HepG2 (cell line): ENCODE data around the gene GRIK5. TPM values are rescaled to one million over a fixed set of nuclear protein-coding genes. Genes with fewer than 3 reads are reported as not detected.

Experiments used
- ATAC-seq: fragments of 200-7000 bp; cut with Tn5 transposase; 3 replicates; pipeline ENCODE4 v1.9.1; 2020; ENCODE audit warnings: mild to moderate bottlenecking, moderate library complexity
- BruUV-seq: library from RNA; stranded (reverse); fragments of 400-500 nt; replicated peaks from 2 replicates; lab custom pipeline; 2021; lab: Mats Ljungman, UMichigan
- CTCF ChIA-PET: fragments of 300-600 bp; formaldehyde crosslinking; extraction: SDS; loops from one replicate; lab custom pipeline; 2021; ENCODE audit warnings: low total read pairs, inconsistent platforms, low intra/inter-chr PET ratio; lab: Yijun Ruan, JAX
- POLR2A ChIA-PET: fragments of 350-600 bp; sonication (Branson Sonifier 250); formaldehyde crosslinking; loops from one replicate; lab custom pipeline; 2020; ENCODE audit warnings: antibody characterized with exemption, inconsistent platforms; lab: Yijun Ruan, JAX
- DNase-seq: peaks from one replicate; pipeline ENCODE4 v3.0.0-alpha.2; 2015; ENCODE audit warnings: low spot score
- FAIRE-seq: peaks from 3 replicates; lab custom pipeline; 2011; peaks lifted over from hg19 to GRCh38; lab: Jason Lieb, UNC
- H2AFZ ChIP-seq: one replicate; pipeline ENCODE4 v1.6.1; 2011; ENCODE audit warnings: low read length, inconsistent platforms
- H3K27ac ChIP-seq: fragments of 300-600 bp; 3 replicates; pipeline ENCODE4 v1.8.0; 2011; ENCODE audit warnings: mixed run types, mild to moderate bottlenecking, mixed read lengths, low read length, inconsistent platforms; ENCODE audit not compliant: insufficient read depth; ENCODE audit errors: extremely low read length
- H3K27me3 ChIP-seq, 2 experiments: fragments of 200-600 bp in 1 of 2; 2 replicates in 1 of 2; 3 replicates in 1 of 2; pipeline versions ENCODE4 v1.6.0 to v1.8.0; 2011; ENCODE audit warnings: low read length in 2 of 2, mild to moderate bottlenecking in 2 of 2, moderate library complexity in 2 of 2, inconsistent platforms in 1 of 2; ENCODE audit not compliant: insufficient read depth in 2 of 2, control insufficient read depth in 1 of 2
- H3K36me3 ChIP-seq, 2 experiments: fragments of 200-600 bp in 1 of 2; replicated peaks in 1 of 2; 2 replicates in 1 of 2; 3 replicates in 1 of 2; pipeline versions ENCODE4 v1.5.1 to v1.8.0; 2011; ENCODE audit warnings: low read length in 2 of 2, inconsistent platforms in 1 of 2; ENCODE audit not compliant: insufficient read depth in 2 of 2, control insufficient read depth in 1 of 2
- H3K4me1 ChIP-seq: 2 replicates; pipeline ENCODE4 v1.5.1; 2012; ENCODE audit warnings: low read length, inconsistent platforms; ENCODE audit not compliant: insufficient read depth
- H3K4me2 ChIP-seq: 2 replicates; pipeline ENCODE4 v1.6.0; 2011; ENCODE audit warnings: low read depth, low read length, inconsistent platforms
- H3K4me3 ChIP-seq, 3 experiments: fragments of 200-600 bp in 1 of 3; sonication (generic), shearing (Covaris generic) in 1 of 3; replicated peaks in 1 of 3; 2 replicates each; pipeline ENCODE4 v1.5.1; 2011 to 2016; ENCODE audit warnings: low read length in 3 of 3, inconsistent platforms in 2 of 3, low read depth in 2 of 3, mild to moderate bottlenecking in 2 of 3, control low read depth in 1 of 3, mixed read lengths in 1 of 3; ENCODE audit not compliant: insufficient read depth in 1 of 3
- H3K79me2 ChIP-seq: one replicate; pipeline ENCODE4 v1.6.1; 2011; ENCODE audit warnings: low read length, inconsistent platforms; ENCODE audit not compliant: insufficient read depth
- H3K9ac ChIP-seq: 2 replicates; pipeline ENCODE4 v1.6.0; 2011; ENCODE audit warnings: mild to moderate bottlenecking, low read depth, low read length, inconsistent platforms; ENCODE audit not compliant: insufficient read depth
- H3K9me3 ChIP-seq: 2 replicates; pipeline ENCODE4 v1.5.1; 2012; ENCODE audit warnings: mild to moderate bottlenecking, low read length
- H4K20me1 ChIP-seq: 2 replicates; pipeline ENCODE4 v1.6.0; 2011; ENCODE audit warnings: inconsistent platforms, mild to moderate bottlenecking, low read length, moderate library complexity; ENCODE audit not compliant: insufficient read depth
- BRD4 ChIP-seq: sonication (generic); formaldehyde crosslinking; IDR thresholded peaks from 2 replicates; pipeline ENCODE4 v1.4.0; 2020; ENCODE audit warnings: missing genetic modification reagents
- GLI4 ChIP-seq: sonication (generic); formaldehyde crosslinking; IDR thresholded peaks from 2 replicates; pipeline ENCODE4 v1.5.1; 2020; ENCODE audit warnings: missing genetic modification reagents, mild to moderate bottlenecking, moderate library complexity, borderline replicate concordance
- IKZF1 ChIP-seq: fragments of 450-650 bp; IDR thresholded peaks from 2 replicates; pipeline ENCODE4 v1.7.1; 2016
- RBFOX2 ChIP-seq: fragments of 200-400 bp; formaldehyde crosslinking; IDR thresholded peaks from 2 replicates; pipeline ENCODE4 v1.6.1; 2017; ENCODE audit warnings: low read depth, mild to moderate bottlenecking, low read length
- SMAD9 ChIP-seq: sonication (generic); formaldehyde crosslinking; IDR thresholded peaks from 2 replicates; pipeline ENCODE4 v1.5.1; 2020; ENCODE audit warnings: mild to moderate bottlenecking, missing genetic modification reagents
- SNAPC2 ChIP-seq: sonication (generic); formaldehyde crosslinking; IDR thresholded peaks from 2 replicates; pipeline ENCODE4 v1.8.1; 2022; ENCODE audit warnings: mild to moderate bottlenecking, missing genetic modification reagents
- THRA ChIP-seq: sonication (generic); formaldehyde crosslinking; IDR thresholded peaks from 2 replicates; pipeline ENCODE4 v1.4.0; 2020; ENCODE audit warnings: missing genetic modification reagents, borderline replicate concordance
- ZKSCAN1 ChIP-seq: fragments of 150-350 bp; IDR thresholded peaks from 2 replicates; pipeline ENCODE4 v1.6.1; 2014; ENCODE audit warnings: low read length
- ZNF512B ChIP-seq: sonication (generic); formaldehyde crosslinking; IDR thresholded peaks from 2 replicates; pipeline ENCODE4 v1.5.1; 2020; ENCODE audit warnings: missing genetic modification reagents, mild to moderate bottlenecking, borderline replicate concordance
- ZNF556 ChIP-seq: sonication (generic); formaldehyde crosslinking; IDR thresholded peaks from 2 replicates; pipeline ENCODE4 v1.4.0; 2020; ENCODE audit warnings: mild to moderate bottlenecking, missing genetic modification reagents, borderline replicate concordance
- ZNF776 ChIP-seq: sonication (generic); formaldehyde crosslinking; IDR thresholded peaks from 2 replicates; pipeline ENCODE4 v1.4.0; 2020; ENCODE audit warnings: mild to moderate bottlenecking, missing genetic modification reagents
- ZNF781 ChIP-seq: sonication (generic); formaldehyde crosslinking; IDR thresholded peaks from 2 replicates; pipeline ENCODE4 v1.5.1; 2020; ENCODE audit warnings: borderline replicate concordance, mild to moderate bottlenecking, missing genetic modification reagents; ENCODE audit errors: not compliant biosample characterization
- WGBS: methylation state at CpG from one replicate; pipeline ENCODE4 v1.1.6; 2017; ENCODE audit warnings: low lambda C conversion rate; 5-methylcytosine and 5-hydroxymethylcytosine counted together
- in situ Hi-C: cut with HindIII; loops from 2 replicates; pipeline ENCODE4 v1.10.0; 2017; ENCODE audit warnings: low pct_unique_long_range_greater_than_20kb; ENCODE audit not compliant: extremely low pct_ligation_motif_present
- intact Hi-C: fragments of 100-400 bp; cut with micrococcal nuclease; formaldehyde crosslinking; loops from one replicate; pipeline ENCODE4 v1.10.0; 2022; ENCODE audit not compliant: unreplicated experiment
- polyA plus RNA-seq, 8 experiments: library from polyadenylated mRNA; depleted of rRNA in 3 of 8; stranded (reverse) in 7 of 8; unstranded in 1 of 8; fragments of >200 nt; fragmentation: Illumina TruSeq in 4 of 8; extraction: Trizol in 4 of 8; gene quantifications; 2 replicates each; pipeline versions ENCODE4 v1.2.1 to v1.2.3, GENCODE V29; 2011 to 2016; ENCODE audit warnings: low read depth in 4 of 8, missing spikeins in 1 of 8, mixed read lengths in 1 of 8; ENCODE audit not compliant: insufficient read depth in 1 of 8
- total RNA-seq, 5 experiments: library from RNA; depleted of rRNA; stranded (reverse); fragments of >200 nt; fragmentation: Illumina TruSeq; extraction: Trizol; gene quantifications; 2 replicates each; pipeline ENCODE4 v1.2.3, GENCODE V29; 2016; ENCODE audit warnings: low read depth in 1 of 5
- TF ChIP-seq, protein P1 (sequence below): sonication (generic); formaldehyde crosslinking; IDR thresholded peaks from 2 replicates; pipeline ENCODE4 v1.5.0; 2020; ENCODE audit warnings: mild to moderate bottlenecking, missing genetic modification reagents
- TF ChIP-seq, protein P2 (sequence below): sonication (generic); formaldehyde crosslinking; conservative IDR thresholded peaks from 2 replicates; pipeline ENCODE4 v1.4.0; 2020; ENCODE audit warnings: missing genetic modification reagents
- TF ChIP-seq, protein P3 (sequence below): sonication (generic); formaldehyde crosslinking; IDR thresholded peaks from 2 replicates; pipeline ENCODE4 v1.5.0; 2020; ENCODE audit warnings: missing genetic modification reagents
- TF ChIP-seq, protein P4 (sequence below): sonication (generic); formaldehyde crosslinking; IDR thresholded peaks from 2 replicates; pipeline ENCODE4 v1.4.0; 2020; ENCODE audit warnings: mild to moderate bottlenecking, missing genetic modification reagents

Gene GRIK5
- total and polyA plus RNA-seq, 2 of the 13 experiments (the other 11 are each of a cell fraction or from before 2014, with no cell fraction given): not detected

DNA sequence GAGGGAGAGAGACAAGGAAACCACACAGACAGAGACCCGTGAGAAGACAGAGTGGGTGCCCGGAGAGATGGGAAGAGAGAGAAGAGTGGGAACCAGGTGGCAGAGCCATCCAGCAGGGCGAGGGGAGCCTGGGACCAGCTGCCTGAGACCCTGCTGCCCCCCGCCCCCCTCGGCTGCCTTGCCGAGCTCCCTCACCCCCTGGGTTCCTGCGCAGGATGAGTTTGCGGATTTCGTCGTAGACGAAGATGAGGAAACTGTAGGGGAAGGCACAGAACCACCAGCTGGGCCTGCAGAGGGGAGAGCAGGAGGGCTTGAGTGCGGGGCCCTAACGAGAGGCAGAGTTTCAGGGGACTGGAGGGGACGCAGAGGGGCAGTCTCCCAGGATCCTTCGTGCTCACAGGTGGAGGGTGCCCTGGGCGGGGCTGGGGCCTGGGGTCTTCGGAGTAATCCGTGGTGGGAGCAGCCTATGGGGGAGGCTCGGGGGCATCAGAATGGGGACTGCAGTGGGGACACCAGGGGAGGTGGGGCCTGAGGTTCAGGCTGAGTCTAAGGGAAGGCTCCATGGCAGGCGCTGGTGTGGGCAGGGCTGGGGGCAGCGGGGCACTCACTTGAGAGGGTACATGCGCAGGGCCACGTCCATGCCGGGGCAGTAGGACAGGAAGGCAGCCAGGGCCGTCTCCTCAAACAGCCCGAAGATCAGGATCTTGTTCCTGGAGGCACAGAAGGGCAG lies 102.8 kb downstream of the GRIK5 start:
- intact Hi-C loops (no loop called here), in situ Hi-C loops (no loop called here)
- Histone ChIP-seq H3K36me3 (no peaks in the 10 kb centered on the region), H4K20me1 (no peaks in the 10 kb centered on the region), H2AFZ (no peak overlapping the region), H3K9ac (no peak overlapping the region), H3K4me3 (no peak overlapping the region), H3K27me3 (peaks cover 12 to 51% of the 10 kb centered on the region in 2 experiments; a peak in 4 of 5 replicates), H3K4me1 (no peaks in the 10 kb centered on the region), H3K9me3 (no peaks in the 10 kb centered on the region), H3K79me2 (no peaks in the 10 kb centered on the region), H3K27ac (no peak overlapping the region), H3K4me2 (no peak overlapping the region)
- WGBS: 23% methylated on average over 25 of the region's 26 CpGs
- ChIA-PET CTCF (no interaction called here), POLR2A (no interaction called here)
- FAIRE-seq (no peak), ATAC-seq (no peak; the same call in 2 of the 3 replicates), DNase-seq (no peak)
- BruUV-seq: no TSS peak
- no peak for TF ChIP-seq GLI4 (CRISPR knock-in tag)
- no peak for TF ChIP-seq SNAPC2
- no peak for TF ChIP-seq RBFOX2
- TF ChIP-seq SMAD9 (CRISPR knock-in tag): no peak
- TF ChIP-seq ZNF512B (CRISPR knock-in tag): no peak
- TF ChIP-seq THRA (CRISPR knock-in tag): no peak
- TF ChIP-seq ZNF781 (CRISPR knock-in tag): no peak
- TF ChIP-seq ZNF776 (CRISPR knock-in tag): no peak
- no peak for TF ChIP-seq BRD4
- TF ChIP-seq IKZF1: no peak
- no peak for TF ChIP-seq ZNF556 (CRISPR knock-in tag)
- TF ChIP-seq, protein P1, sequence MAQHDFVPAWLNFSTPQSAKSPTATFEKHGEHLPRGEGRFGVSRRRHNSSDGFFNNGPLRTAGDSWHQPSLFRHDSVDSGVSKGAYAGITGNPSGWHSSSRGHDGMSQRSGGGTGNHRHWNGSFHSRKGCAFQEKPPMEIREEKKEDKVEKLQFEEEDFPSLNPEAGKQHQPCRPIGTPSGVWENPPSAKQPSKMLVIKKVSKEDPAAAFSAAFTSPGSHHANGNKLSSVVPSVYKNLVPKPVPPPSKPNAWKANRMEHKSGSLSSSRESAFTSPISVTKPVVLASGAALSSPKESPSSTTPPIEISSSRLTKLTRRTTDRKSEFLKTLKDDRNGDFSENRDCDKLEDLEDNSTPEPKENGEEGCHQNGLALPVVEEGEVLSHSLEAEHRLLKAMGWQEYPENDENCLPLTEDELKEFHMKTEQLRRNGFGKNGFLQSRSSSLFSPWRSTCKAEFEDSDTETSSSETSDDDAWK (CRISPR knock-in tag): no peak
- TF ChIP-seq, protein P2, sequence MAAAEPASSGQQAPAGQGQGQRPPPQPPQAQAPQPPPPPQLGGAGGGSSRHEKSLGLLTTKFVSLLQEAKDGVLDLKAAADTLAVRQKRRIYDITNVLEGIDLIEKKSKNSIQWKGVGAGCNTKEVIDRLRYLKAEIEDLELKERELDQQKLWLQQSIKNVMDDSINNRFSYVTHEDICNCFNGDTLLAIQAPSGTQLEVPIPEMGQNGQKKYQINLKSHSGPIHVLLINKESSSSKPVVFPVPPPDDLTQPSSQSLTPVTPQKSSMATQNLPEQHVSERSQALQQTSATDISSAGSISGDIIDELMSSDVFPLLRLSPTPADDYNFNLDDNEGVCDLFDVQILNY: no peak
- TF ChIP-seq, protein P3, sequence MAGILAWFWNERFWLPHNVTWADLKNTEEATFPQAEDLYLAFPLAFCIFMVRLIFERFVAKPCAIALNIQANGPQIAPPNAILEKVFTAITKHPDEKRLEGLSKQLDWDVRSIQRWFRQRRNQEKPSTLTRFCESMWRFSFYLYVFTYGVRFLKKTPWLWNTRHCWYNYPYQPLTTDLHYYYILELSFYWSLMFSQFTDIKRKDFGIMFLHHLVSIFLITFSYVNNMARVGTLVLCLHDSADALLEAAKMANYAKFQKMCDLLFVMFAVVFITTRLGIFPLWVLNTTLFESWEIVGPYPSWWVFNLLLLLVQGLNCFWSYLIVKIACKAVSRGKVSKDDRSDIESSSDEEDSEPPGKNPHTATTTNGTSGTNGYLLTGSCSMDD (CRISPR knock-in tag): no peak
- TF ChIP-seq ZKSCAN1: no peak
- TF ChIP-seq, protein P4, sequence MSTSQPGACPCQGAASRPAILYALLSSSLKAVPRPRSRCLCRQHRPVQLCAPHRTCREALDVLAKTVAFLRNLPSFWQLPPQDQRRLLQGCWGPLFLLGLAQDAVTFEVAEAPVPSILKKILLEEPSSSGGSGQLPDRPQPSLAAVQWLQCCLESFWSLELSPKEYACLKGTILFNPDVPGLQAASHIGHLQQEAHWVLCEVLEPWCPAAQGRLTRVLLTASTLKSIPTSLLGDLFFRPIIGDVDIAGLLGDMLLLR (CRISPR knock-in tag): no peak
